Hepatocyte (in vitro differentiated cells): Measurements from ENCODE around the gene C14orf180. TPM values are rescaled to one million over a fixed set of nuclear protein-coding genes. Genes with fewer than 3 reads are reported as not detected.

Experiments
- DNase-seq: peaks from one replicate; pipeline ENCODE4 v3.0.0-alpha.2; 2016; ENCODE audit warnings: low spot score
- H2AFZ ChIP-seq: fragments of 200-600 bp; sonication (generic); 2 replicates; pipeline ENCODE4 v1.6.0; 2016; ENCODE audit warnings: antibody characterized with exemption, mild to moderate bottlenecking
- H3K27ac ChIP-seq: fragments of 200-600 bp; sonication (generic); 2 replicates; pipeline ENCODE4 v1.5.1; 2016; ENCODE audit warnings: mild to moderate bottlenecking
- H3K27me3 ChIP-seq: fragments of 200-600 bp; sonication (generic); 2 replicates; pipeline ENCODE4 v1.6.1; 2016
- H3K36me3 ChIP-seq: fragments of 200-600 bp; sonication (generic); replicated peaks from 2 replicates; pipeline ENCODE4 v1.5.1; 2016; ENCODE audit warnings: low read depth; ENCODE audit not compliant: insufficient read depth
- H3K4me1 ChIP-seq: fragments of 200-600 bp; sonication (generic); 2 replicates; pipeline ENCODE4 v1.5.1; 2016; ENCODE audit warnings: mild to moderate bottlenecking, moderate library complexity; ENCODE audit not compliant: insufficient read depth
- H3K4me2 ChIP-seq: fragments of 200-600 bp; sonication (generic); 2 replicates; pipeline ENCODE4 v1.6.0; 2016
- H3K4me3 ChIP-seq: fragments of 200-600 bp; sonication (generic); 2 replicates; pipeline ENCODE4 v1.5.1; 2016; ENCODE audit warnings: mild to moderate bottlenecking
- H3K79me2 ChIP-seq: fragments of 200-600 bp; sonication (generic); 2 replicates; pipeline ENCODE4 v1.6.0; 2017; ENCODE audit warnings: mild to moderate bottlenecking
- H3K9me2 ChIP-seq: fragments of 200-600 bp; sonication (generic); replicated peaks from 2 replicates; pipeline ENCODE4 v1.6.0; 2017; ENCODE audit warnings: mild to moderate bottlenecking; ENCODE audit not compliant: insufficient read depth
- H3K9me3 ChIP-seq: fragments of 200-600 bp; sonication (generic); 2 replicates; pipeline ENCODE4 v1.5.1; 2016; ENCODE audit warnings: low read depth, mild to moderate bottlenecking
- H4K20me1 ChIP-seq: fragments of 200-600 bp; sonication (generic); 2 replicates; pipeline ENCODE4 v1.6.0; 2016; ENCODE audit warnings: mild to moderate bottlenecking; ENCODE audit not compliant: insufficient read depth, poor library complexity, severe bottlenecking
- EZH2 ChIP-seq: fragments of 200-600 bp; sonication (generic); IDR thresholded peaks from 2 replicates; pipeline ENCODE4 v1.6.1; 2016; ENCODE audit warnings: antibody characterized with exemption, mild to moderate bottlenecking, borderline replicate concordance
- EZH2phosphoT487 ChIP-seq: fragments of 200-600 bp; sonication (generic); IDR thresholded peaks from one replicate; pipeline ENCODE4 v1.6.1; 2018; ENCODE audit warnings: antibody characterized with exemption, mild to moderate bottlenecking, low read depth, moderate library complexity; ENCODE audit not compliant: unreplicated experiment, severe bottlenecking
- WGBS: methylation state at CpG from one replicate; pipeline ENCODE4 v1.1.6; 2016; ENCODE audit warnings: low lambda C conversion rate; ENCODE audit errors: missing lambda C conversion rate; 5-methylcytosine and 5-hydroxymethylcytosine counted together
- polyA plus RNA-seq: library from polyadenylated mRNA; unstranded; fragments of >200 nt; fragmentation: Nextera tagmentation; extraction: Ambion mirVana; gene quantifications from 2 replicates; pipeline ENCODE4 v1.2.1, GENCODE V29; 2016
- total RNA-seq: library from RNA; depleted of rRNA; stranded (reverse); fragments of >200 nt; gene quantifications from 2 replicates; pipeline ENCODE4 v1.2.3, GENCODE V29; 2014
- TF ChIP-seq, protein P1 (sequence below): fragments of 200-600 bp; sonication (generic); IDR thresholded peaks from 2 replicates; pipeline ENCODE4 v1.5.1; 2016; ENCODE audit warnings: antibody characterized with exemption, mild to moderate bottlenecking; ENCODE audit not compliant: poor library complexity

The C14orf180 gene
- total and polyA plus RNA-seq, 2 experiments from 2014 or later: 1.1 to 1.2 TPM

DNA sequence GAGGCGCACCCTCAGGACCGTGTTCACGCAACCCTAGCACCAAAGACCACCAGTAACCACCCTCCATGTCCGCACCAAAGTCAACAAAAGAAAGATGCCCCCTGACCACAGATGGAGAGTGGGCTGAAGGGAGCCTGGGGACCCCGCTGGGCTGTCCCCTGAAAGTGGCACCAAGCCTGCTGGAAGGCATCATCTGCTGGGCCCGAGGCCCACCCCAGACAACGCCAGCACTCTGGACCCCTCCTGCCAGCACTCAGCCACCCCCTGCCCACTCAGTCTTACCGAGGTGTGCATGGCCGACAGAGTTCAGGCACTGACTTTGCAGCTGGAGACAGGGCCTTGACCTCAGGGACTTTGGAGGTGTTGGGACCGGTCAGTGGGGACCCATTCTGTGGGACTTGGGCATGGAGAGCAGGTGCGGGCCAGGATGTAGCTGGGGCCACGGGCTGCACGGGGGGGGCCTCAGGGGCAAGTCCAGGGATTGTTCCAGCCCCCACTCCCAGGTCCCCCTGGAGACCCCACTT lies 59.4 kb downstream of the C14orf180 start:
- 94% methylated on average over 13 of the region's 13 CpGs for WGBS
- no peak for DNase-seq
- Histone ChIP-seq H3K4me3 (no peak overlapping the region), H3K4me1 (peaks cover 3% of the 10 kb centered on the region), H2AFZ (no peak overlapping the region), H3K36me3 (no peaks in the 10 kb centered on the region), H3K9me2 (no peaks in the 10 kb centered on the region), H4K20me1 (no peaks in the 10 kb centered on the region), H3K9me3 (no peaks in the 10 kb centered on the region), H3K27ac (no peak overlapping the region), H3K4me2 (no peak overlapping the region), H3K79me2 (no peaks in the 10 kb centered on the region), H3K27me3 (peaks cover 10% of the 10 kb centered on the region)
- TF ChIP-seq, protein P1, sequence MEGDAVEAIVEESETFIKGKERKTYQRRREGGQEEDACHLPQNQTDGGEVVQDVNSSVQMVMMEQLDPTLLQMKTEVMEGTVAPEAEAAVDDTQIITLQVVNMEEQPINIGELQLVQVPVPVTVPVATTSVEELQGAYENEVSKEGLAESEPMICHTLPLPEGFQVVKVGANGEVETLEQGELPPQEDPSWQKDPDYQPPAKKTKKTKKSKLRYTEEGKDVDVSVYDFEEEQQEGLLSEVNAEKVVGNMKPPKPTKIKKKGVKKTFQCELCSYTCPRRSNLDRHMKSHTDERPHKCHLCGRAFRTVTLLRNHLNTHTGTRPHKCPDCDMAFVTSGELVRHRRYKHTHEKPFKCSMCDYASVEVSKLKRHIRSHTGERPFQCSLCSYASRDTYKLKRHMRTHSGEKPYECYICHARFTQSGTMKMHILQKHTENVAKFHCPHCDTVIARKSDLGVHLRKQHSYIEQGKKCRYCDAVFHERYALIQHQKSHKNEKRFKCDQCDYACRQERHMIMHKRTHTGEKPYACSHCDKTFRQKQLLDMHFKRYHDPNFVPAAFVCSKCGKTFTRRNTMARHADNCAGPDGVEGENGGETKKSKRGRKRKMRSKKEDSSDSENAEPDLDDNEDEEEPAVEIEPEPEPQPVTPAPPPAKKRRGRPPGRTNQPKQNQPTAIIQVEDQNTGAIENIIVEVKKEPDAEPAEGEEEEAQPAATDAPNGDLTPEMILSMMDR: no peak
- no peak for TF ChIP-seq EZH2
- TF ChIP-seq EZH2phosphoT487: no peak

DNA sequence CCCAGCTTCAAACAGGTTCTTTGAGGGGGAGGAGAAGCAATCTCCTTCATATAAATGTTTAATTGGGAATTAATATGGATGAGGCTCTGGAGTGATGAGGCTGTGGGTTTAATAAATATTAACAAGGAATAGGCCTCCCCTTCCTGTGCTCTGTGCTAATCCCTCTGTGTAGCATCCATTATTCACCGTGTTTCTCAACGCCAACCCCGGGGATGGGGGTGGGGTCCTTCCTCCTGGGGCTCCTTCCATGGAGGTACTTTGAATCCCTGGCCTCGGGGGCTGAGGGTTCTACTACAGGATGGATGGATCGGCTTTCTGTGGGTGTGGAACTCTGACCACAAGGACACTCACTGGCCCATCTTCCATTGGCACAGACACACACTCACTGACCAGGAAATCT lies 59.9 kb downstream of the C14orf180 start:
- H3K4me2 ChIP-seq: no peak overlapping the region
- H3K4me1 ChIP-seq: peaks cover 3% of the 10 kb centered on the region
- WGBS: 76% methylated on average over 5 of the region's 5 CpGs
- no peaks in the 10 kb centered on the region for H3K9me2 ChIP-seq
- no peaks in the 10 kb centered on the region for H3K9me3 ChIP-seq
- no peaks in the 10 kb centered on the region for H3K79me2 ChIP-seq
- H3K27me3 ChIP-seq: peaks cover 10% of the 10 kb centered on the region
- TF ChIP-seq EZH2phosphoT487 (no peak), EZH2 (no peak)
- DNase-seq: no peak
- H3K36me3 ChIP-seq: no peaks in the 10 kb centered on the region
- no peaks in the 10 kb centered on the region for H4K20me1 ChIP-seq
- H3K4me3 ChIP-seq: no peak overlapping the region
- H3K27ac ChIP-seq: no peak overlapping the region
- H2AFZ ChIP-seq: no peak overlapping the region

Other genes with a start within 250 kb of the C14orf180 start
- gene TMEM179, start 25.0 kb downstream of the C14orf180 start, total RNA-seq: 1.8 and 4.3 TPM in 2 replicates
- gene TMEM179, start 25.0 kb downstream of the C14orf180 start, polyA plus RNA-seq: 2.1 and 2.2 TPM in 2 replicates
- 24.2 and 31.6 TPM in 2 replicates for gene INF2, start 109.9 kb downstream of the C14orf180 start, total RNA-seq
- 23.8 and 34.0 TPM in 2 replicates for gene INF2, start 109.9 kb downstream of the C14orf180 start, polyA plus RNA-seq
- gene ADSS1, start 144.5 kb downstream of the C14orf180 start, total RNA-seq: 3.1 and 3.8 TPM in 2 replicates
- gene ADSS1, start 144.5 kb downstream of the C14orf180 start, polyA plus RNA-seq: 5.1 and 7.6 TPM in 2 replicates
- gene SIVA1, start 173.4 kb downstream of the C14orf180 start, total RNA-seq: 163 and 218 TPM in 2 replicates
- gene SIVA1, start 173.4 kb downstream of the C14orf180 start, polyA plus RNA-seq: 140 and 149 TPM in 2 replicates
- gene AKT1, start 216.0 kb downstream of the C14orf180 start, total RNA-seq: 120 and 124 TPM in 2 replicates
- gene AKT1, start 216.0 kb downstream of the C14orf180 start, polyA plus RNA-seq: 155 and 159 TPM in 2 replicates
- 8.6 and 13.0 TPM in 2 replicates for gene ZBTB42, start 221.3 kb downstream of the C14orf180 start, total RNA-seq
- gene ZBTB42, start 221.3 kb downstream of the C14orf180 start, polyA plus RNA-seq: 3.6 TPM in 2 replicates